Left lung (tissue), 10 donors: ENCODE measurements around the gene LGI2. TPM values are rescaled to one million over a fixed set of nuclear protein-coding genes. Genes with fewer than 3 reads are reported as not detected.

ENCODE experiments used
- ATAC-seq: fragments of 200-7000 bp; cut with Tn5 transposase; one replicate; pipeline ENCODE4 v1.9.1; 2020; ENCODE audit warnings: moderate library complexity
- DNase-seq, 4 donors: peaks; one replicate each; pipeline ENCODE4 v3.0.0-alpha.2; 2013 to 2020
- H3K27ac ChIP-seq, 2 donors: fragments of 200-600 bp; sonication (generic) in 1 of 2; one replicate each; pipeline versions ENCODE4 v1.5.0 to v1.8.0; 2020 to 2021
- H3K27me3 ChIP-seq, 2 donors: fragments of 200-600 bp; sonication (generic) in 1 of 2; one replicate each; pipeline versions ENCODE4 v1.5.0 to v1.8.0; 2020 to 2021
- H3K36me3 ChIP-seq, 2 donors: fragments of 200-600 bp; sonication (generic) in 1 of 2; one replicate each; pipeline versions ENCODE4 v1.5.0 to v1.8.0; 2020 to 2021
- H3K4me1 ChIP-seq, 2 donors: fragments of 200-600 bp; one replicate each; pipeline ENCODE4 v1.8.0; 2021
- H3K4me3 ChIP-seq, 2 donors: fragments of 200-600 bp; sonication (generic) in 1 of 2; one replicate each; pipeline versions ENCODE4 v1.5.0 to v1.8.0; 2020 to 2021; ENCODE audit warnings: mild to moderate bottlenecking in 1 of 2
- H3K9me3 ChIP-seq, 2 donors: fragments of 200-600 bp; sonication (generic) in 1 of 2; one replicate each; pipeline versions ENCODE4 v1.5.0 to v1.8.0; 2020 to 2021
- intact Hi-C, 2 donors: fragments of 100-400 bp; cut with DNase I; formaldehyde crosslinking; loops; one replicate each; pipeline versions ENCODE4 v1.11.2 to v1.14.2; 2022
- polyA plus RNA-seq, 6 donors: library from polyadenylated mRNA; unstranded; fragments of 120-200 nt; gene quantifications; one replicate each; pipeline ENCODE4 v1.2.1, GENCODE V29; 2013; ENCODE audit not compliant: insufficient read length in 6 of 6
- total RNA-seq, 2 donors: library from RNA; stranded (reverse); fragmentation: NEBNext Ultra II Directional; extraction: Animal tissue kit (Norgen Biotek cat#: 25700); gene quantifications; one replicate each; pipeline ENCODE4 v1.2.1, GENCODE V29; 2021
- TF ChIP-seq, protein P1 (sequence below), 2 donors: fragments of 200-600 bp; sonication (generic) in 1 of 2; IDR thresholded peaks; one replicate each; pipeline versions ENCODE4 v1.5.0 to v1.8.0; 2021; ENCODE audit warnings: antibody characterized with exemption in 2 of 2
- donor health status: DM: no; HTN: yes; CAD: no.
- donor health status: DM: no; HTN: no; CAD: no.

The LGI2 gene
- total and polyA plus RNA-seq, 8 donors = 1.7 to 7.7 (median 4.7) TPM

DNA sequence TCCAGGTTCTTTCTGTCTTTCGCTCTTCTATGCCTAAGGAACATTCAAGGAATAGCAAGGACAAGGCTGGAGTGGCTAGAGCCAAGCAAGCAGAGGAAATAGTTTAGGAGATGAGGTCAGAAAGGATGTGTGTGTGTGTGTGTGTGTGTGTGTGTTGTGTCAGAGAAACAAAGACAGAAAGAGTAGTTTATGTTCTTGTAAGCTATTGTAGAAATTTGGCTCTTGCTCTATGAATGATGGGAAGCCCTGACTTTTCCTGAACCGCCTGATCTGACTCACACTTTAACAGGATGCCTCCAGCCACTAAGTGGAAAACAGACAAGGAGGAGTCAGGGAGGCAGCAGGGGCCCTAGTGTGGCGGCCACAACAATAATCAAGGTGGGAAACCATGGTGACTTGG, 39.7 kb downstream of the LGI2 start:
- H3K4me1 ChIP-seq = no peaks in the 10 kb centered on the region
- ATAC-seq (peak; percentile 79), DNase-seq (no peak)
- TF ChIP-seq, protein P1, sequence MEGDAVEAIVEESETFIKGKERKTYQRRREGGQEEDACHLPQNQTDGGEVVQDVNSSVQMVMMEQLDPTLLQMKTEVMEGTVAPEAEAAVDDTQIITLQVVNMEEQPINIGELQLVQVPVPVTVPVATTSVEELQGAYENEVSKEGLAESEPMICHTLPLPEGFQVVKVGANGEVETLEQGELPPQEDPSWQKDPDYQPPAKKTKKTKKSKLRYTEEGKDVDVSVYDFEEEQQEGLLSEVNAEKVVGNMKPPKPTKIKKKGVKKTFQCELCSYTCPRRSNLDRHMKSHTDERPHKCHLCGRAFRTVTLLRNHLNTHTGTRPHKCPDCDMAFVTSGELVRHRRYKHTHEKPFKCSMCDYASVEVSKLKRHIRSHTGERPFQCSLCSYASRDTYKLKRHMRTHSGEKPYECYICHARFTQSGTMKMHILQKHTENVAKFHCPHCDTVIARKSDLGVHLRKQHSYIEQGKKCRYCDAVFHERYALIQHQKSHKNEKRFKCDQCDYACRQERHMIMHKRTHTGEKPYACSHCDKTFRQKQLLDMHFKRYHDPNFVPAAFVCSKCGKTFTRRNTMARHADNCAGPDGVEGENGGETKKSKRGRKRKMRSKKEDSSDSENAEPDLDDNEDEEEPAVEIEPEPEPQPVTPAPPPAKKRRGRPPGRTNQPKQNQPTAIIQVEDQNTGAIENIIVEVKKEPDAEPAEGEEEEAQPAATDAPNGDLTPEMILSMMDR (IDR thresholded peaks at IDR 0.05) = no peak
- peak overlapping the region in 1 of 2 donors; percentile 65 for H3K27ac ChIP-seq
- intact Hi-C loops = no loop called here
- no peaks in the 10 kb centered on the region for H3K36me3 ChIP-seq
- no peak overlapping the region for H3K4me3 ChIP-seq
- no peaks in the 10 kb centered on the region for H3K9me3 ChIP-seq
- H3K27me3 ChIP-seq = no peaks in the 10 kb centered on the region

DNA sequence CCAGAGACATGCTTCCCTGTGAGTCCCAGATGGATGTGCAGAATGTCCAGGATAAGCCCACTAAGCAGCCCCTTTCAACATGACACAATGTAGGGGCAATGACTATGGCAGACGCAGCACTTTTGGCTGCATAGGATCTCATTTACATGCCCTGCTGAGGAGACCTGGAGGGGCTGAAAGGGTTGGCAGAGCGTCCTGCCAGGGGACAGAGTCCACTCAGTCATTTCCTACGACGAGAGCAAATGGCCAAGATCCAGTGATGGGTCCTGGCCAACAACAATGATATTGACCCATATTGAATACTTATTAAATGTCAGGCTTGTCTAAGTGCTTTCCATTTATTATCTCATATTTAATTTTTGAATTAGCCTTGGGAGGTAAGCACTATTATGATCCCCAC, 41.4 kb downstream of the LGI2 start:
- no peak for DNase-seq
- no peaks in the 10 kb centered on the region for H3K4me1 ChIP-seq
- no peaks in the 10 kb centered on the region for H3K9me3 ChIP-seq
- H3K27me3 ChIP-seq = no peaks in the 10 kb centered on the region
- no peak overlapping the region for H3K4me3 ChIP-seq
- intact Hi-C loops = loop anchor here in 1 of 2 donors (10.0 kb wide), 1 partner anchor 515 kb away; no protein-coding TSS in a partner anchor
- ATAC-seq = no peak
- H3K36me3 ChIP-seq = no peaks in the 10 kb centered on the region
- H3K27ac ChIP-seq = no peak overlapping the region
- TF ChIP-seq, protein P1 (IDR thresholded peaks at IDR 0.05) = no peak

DNA sequence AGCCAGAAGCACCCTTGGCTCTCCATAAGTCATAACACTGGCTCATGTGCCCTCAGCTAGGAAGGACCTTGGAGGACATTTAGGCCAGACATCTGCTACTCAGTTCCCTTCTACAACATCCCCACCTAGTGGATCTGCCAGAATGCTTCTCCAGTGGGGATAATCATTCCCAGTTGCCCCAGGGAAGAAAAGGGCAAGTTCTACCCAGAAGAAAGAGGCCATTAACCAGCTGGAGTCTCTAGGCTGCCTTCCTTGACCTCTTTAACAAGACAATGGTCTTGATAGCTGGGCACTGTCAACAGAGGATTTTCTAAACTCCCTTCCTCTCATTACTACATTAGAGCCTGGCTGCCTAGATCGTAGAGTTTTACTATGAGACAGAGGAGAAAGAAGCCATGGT, 42.0 kb downstream of the LGI2 start:
- intact Hi-C loops = loop anchor here in 1 of 2 donors (10.0 kb wide), 1 partner anchor 514 kb away; no protein-coding TSS in a partner anchor
- no peaks in the 10 kb centered on the region for H3K27me3 ChIP-seq
- peak; percentile 76 for ATAC-seq

DNA sequence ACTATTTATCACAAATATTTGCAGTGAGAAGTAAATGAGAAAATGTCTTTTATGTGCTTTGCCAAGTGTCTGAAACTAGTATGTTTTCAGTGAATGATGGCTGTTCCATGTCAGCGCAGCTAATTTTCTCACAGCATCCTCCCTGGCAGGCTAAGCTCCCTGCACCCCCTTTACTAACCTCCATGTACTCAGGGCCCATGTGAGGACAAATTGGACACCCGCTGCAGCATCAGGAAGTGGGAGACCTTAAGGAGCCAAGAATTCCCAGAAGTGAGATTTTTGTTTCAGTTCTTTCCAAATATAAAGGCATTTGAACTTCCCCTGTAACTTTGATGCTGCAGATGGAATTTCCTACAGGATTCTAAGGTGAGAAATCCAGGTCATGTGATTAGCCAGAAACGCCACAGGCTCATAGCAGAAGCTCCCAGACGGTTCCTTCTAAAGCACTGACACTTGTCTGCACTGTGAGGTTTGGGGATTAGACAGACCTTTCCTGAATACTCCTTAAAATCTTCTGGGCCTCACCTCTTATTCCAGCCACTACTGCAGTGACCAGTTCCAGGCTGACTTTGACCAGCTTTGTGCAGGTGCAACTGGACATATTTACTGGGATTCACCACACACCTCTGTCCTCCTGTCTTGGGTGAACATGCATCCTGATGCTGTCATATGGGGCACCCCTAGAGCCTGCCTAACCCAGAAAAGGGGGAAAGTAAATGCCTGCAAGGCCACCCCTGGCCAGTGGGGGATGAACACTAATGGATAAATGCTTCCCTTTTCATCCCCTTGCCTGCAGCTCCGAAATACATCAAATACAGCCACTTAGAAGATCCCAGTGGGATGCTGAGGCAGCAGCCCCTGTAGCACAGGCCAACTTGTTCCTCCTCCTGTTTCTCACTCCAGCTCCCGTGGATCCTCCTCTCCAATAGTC, 45.9 kb downstream of the LGI2 start:
- H3K27ac ChIP-seq = no peak overlapping the region
- no peak overlapping the region for H3K4me3 ChIP-seq
- DNase-seq = no peak
- no peaks in the 10 kb centered on the region for H3K36me3 ChIP-seq
- TF ChIP-seq, protein P1 (IDR thresholded peaks at IDR 0.05) = no peak
- no peaks in the 10 kb centered on the region for H3K27me3 ChIP-seq
- no peak for ATAC-seq
- no peaks in the 10 kb centered on the region for H3K9me3 ChIP-seq
- intact Hi-C loops = loop anchor here in 1 of 2 donors (10.0 kb wide), 1 partner anchor 510 kb away; no protein-coding TSS in a partner anchor
- H3K4me1 ChIP-seq = peaks cover 0 to 9% of the 10 kb centered on the region in 2 donors

More for the DNA sequence above, 42.0 kb downstream of the LGI2 start:
- Histone ChIP-seq H3K27ac (no peak overlapping the region), H3K36me3 (no peaks in the 10 kb centered on the region), H3K4me3 (no peak overlapping the region), H3K9me3 (no peaks in the 10 kb centered on the region), H3K4me1 (no peaks in the 10 kb centered on the region)
- DNase-seq = no peak
- TF ChIP-seq, protein P1 (IDR thresholded peaks at IDR 0.05) = peak; percentile 36 to 40

DNA sequence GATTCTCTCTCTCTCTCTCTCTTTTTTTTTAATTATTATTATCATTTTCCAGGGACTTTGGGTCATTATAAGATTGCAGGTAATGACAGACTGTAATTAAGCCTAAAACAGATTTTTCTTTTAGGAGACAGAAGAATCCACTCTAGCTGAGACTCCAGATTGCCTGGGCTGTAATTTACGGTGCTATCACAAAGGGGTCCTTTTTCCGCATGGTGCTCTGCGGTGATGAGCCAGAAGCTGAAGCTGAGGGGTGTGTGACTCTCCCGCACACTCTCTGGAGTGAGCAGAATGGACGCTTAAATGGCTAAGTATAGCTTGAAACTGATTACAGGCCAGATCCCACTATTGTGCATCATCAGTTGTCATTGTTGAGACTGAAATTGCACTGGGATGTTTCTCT, 50.0 kb downstream of the LGI2 start:
- ATAC-seq (no peak), DNase-seq (no peak)
- TF ChIP-seq, protein P1 (IDR thresholded peaks at IDR 0.05) = no peak
- H3K27ac ChIP-seq = peak overlapping the region in 1 of 2 donors; percentile 84
- H3K27me3 ChIP-seq = no peaks in the 10 kb centered on the region
- no peaks in the 10 kb centered on the region for H3K9me3 ChIP-seq
- H3K36me3 ChIP-seq = no peaks in the 10 kb centered on the region
- intact Hi-C loops = loop anchor here in 1 of 2 donors (10.0 kb wide), 1 partner anchor 506 kb away; no protein-coding TSS in a partner anchor
- peaks cover 0 to 36% of the 10 kb centered on the region in 2 donors for H3K4me1 ChIP-seq
- no peak overlapping the region for H3K4me3 ChIP-seq
